Transverse colon (tissue), 4 donors: ENCODE data around the gene GAS2L2. TPM values are rescaled to one million over a fixed set of nuclear protein-coding genes. Genes with fewer than 3 reads are reported as not detected.

ENCODE experiments used
- DNase-seq: peaks from one replicate; pipeline ENCODE4 v3.0.0-alpha.2; 2019
- H3K27ac ChIP-seq, 4 donors: fragments of 200-600 bp; sonication (generic); 2 replicates each; pipeline ENCODE4 v1.5.1; 2016 to 2018; ENCODE audit warnings: inconsistent platforms in 4 of 4
- H3K27me3 ChIP-seq: fragments of 200-600 bp; sonication (generic); 2 replicates; pipeline ENCODE4 v1.5.1; 2017; ENCODE audit warnings: inconsistent platforms
- H3K36me3 ChIP-seq, 4 donors: fragments of 200-600 bp; sonication (generic); 2 replicates each; pipeline ENCODE4 v1.5.1; 2017 to 2019; ENCODE audit warnings: inconsistent platforms in 4 of 4
- H3K4me1 ChIP-seq, 4 donors: fragments of 200-600 bp; sonication (generic); 2 replicates each; pipeline ENCODE4 v1.5.1; 2017 to 2020; ENCODE audit warnings: inconsistent platforms in 4 of 4
- H3K4me3 ChIP-seq, 4 donors: fragments of 200-600 bp; sonication (generic); 1 replicate in 1 of 4; 2 replicates in 3 of 4; pipeline versions ENCODE4 v1.5.1 to v1.6.1; 2017 to 2019; ENCODE audit warnings: inconsistent platforms in 4 of 4
- H3K9me3 ChIP-seq, 2 donors: fragments of 200-600 bp; sonication (generic); 2 replicates each; pipeline ENCODE4 v1.5.1; 2017 to 2019; ENCODE audit warnings: inconsistent platforms in 2 of 2
- CTCF ChIP-seq, 5 experiments: fragments of 200-600 bp in 3 of 5; fragments of 450-650 bp in 2 of 5; sonication (generic) in 3 of 5; IDR thresholded peaks; 1 replicate in 2 of 5; 2 replicates in 3 of 5; pipeline ENCODE4 v1.5.1; 2016 to 2017; ENCODE audit warnings: antibody characterized with exemption in 5 of 5, inconsistent platforms in 3 of 5, mild to moderate bottlenecking in 2 of 5, moderate library complexity in 1 of 5
- EP300 ChIP-seq: sonication (generic); formaldehyde crosslinking; IDR thresholded peaks from one replicate; pipeline ENCODE4 v1.6.1; 2017; ENCODE audit warnings: antibody characterized with exemption, low read depth
- POLR2A ChIP-seq: fragments of 450-650 bp; IDR thresholded peaks from one replicate; pipeline ENCODE4 v1.6.1; 2016; ENCODE audit warnings: antibody characterized with exemption, mild to moderate bottlenecking, moderate library complexity
- POLR2AphosphoS5 ChIP-seq, 3 donors: sonication (generic); formaldehyde crosslinking; IDR thresholded peaks; one replicate each; pipeline ENCODE4 v1.6.1; 2016; ENCODE audit warnings: antibody characterized with exemption in 3 of 3
- WGBS, 2 donors: methylation state at CpG; one replicate each; pipeline ENCODE4 v1.1.5; 2018; ENCODE audit warnings: low coverage in 1 of 2; 5-methylcytosine and 5-hydroxymethylcytosine counted together
- in situ Hi-C, 4 donors: fragments of 200-750 bp; cut with MboI; loops; one replicate each; pipeline versions ENCODE4 v1.15.0 to v1.15.1; 2017; ENCODE audit warnings: low sequenced_read_pairs in 3 of 4, low pct_ligation_motif_present in 1 of 4, low pct_unique_long_range_greater_than_20kb in 1 of 4
- intact Hi-C: fragments of 100-400 bp; cut with DNase I; formaldehyde crosslinking; loops from one replicate; pipeline ENCODE4 v1.15.1; 2023; ENCODE audit warnings: low total_unique reads
- total RNA-seq, 4 donors: library from RNA; depleted of rRNA; stranded (reverse); fragments of >200 nt; gene quantifications; one replicate each; pipeline ENCODE4 v1.1.0, GENCODE V29; 2016

Gene GAS2L2
- total RNA-seq, 4 donors from 2014 or later = not detected

GRCh38 chr17:35749560-35750412 lies 3.3 kb downstream of the GAS2L2 start:
- Histone ChIP-seq H3K27ac (no peak overlapping the region), H3K9me3 (no peaks in the 10 kb centered on the region), H3K4me3 (no peak overlapping the region), H3K36me3 (no peaks in the 10 kb centered on the region), H3K4me1 (peaks cover 5 to 17% (median 5%) of the 10 kb centered on the region in 4 donors), H3K27me3 (peaks cover 36% of the 10 kb centered on the region)
- TF ChIP-seq POLR2AphosphoS5 (IDR thresholded peaks at IDR 0.05) (no peak), EP300 (no peak), CTCF (IDR thresholded peaks at IDR 0.05) (no peak), POLR2A (no peak)
- WGBS, 2 donors = 1 to 8% methylated on average over 19 to 34 of the region's 35 CpGs
- intact Hi-C loops = loop anchor here (5.0 to 10.0 kb wide), 3 partner anchors 55 to 202 kb away; no protein-coding TSS in a partner anchor
- in situ Hi-C loops = loop anchor here (10.0 to 25.0 kb wide), 4 partner anchors 137 to 612 kb away; partner anchors contain the start of genes NLE1 (in 1 of the 4) and UNC45B (in 1 of the 4)
- no peak for DNase-seq

- WGBS, 2 donors = 74% methylated on average over 6 of the region's 6 CpGs; no CpG with 5 or more reads in 1 of the 2 donors
- peaks cover 5 to 17% (median 5%) of the 10 kb centered on the region in 4 donors for H3K4me1 ChIP-seq
- no peak overlapping the region for H3K4me3 ChIP-seq
- TF ChIP-seq EP300 (no peak), POLR2A (no peak), CTCF (IDR thresholded peaks at IDR 0.05) (no peak), POLR2AphosphoS5 (IDR thresholded peaks at IDR 0.05) (no peak)
- no peak overlapping the region for H3K27ac ChIP-seq
- H3K36me3 ChIP-seq = no peaks in the 10 kb centered on the region
- no peaks in the 10 kb centered on the region for H3K9me3 ChIP-seq
- H3K27me3 ChIP-seq = peaks cover 38% of the 10 kb centered on the region
- intact Hi-C loops = loop anchor here (5.0 to 10.0 kb wide), 3 partner anchors 54 to 202 kb away; no protein-coding TSS in a partner anchor
- in situ Hi-C loops = loop anchor here (10.0 to 25.0 kb wide), 4 partner anchors 137 to 612 kb away; partner anchors contain the start of genes NLE1 (in 1 of the 4) and UNC45B (in 1 of the 4)
- DNase-seq = no peak
Observed at GRCh38 chr17:35748979-35749378, 4.1 kb downstream of the GAS2L2 start.

- H3K9me3 ChIP-seq = no peaks in the 10 kb centered on the region
- H3K4me3 ChIP-seq = no peak overlapping the region
- intact Hi-C loops (loop anchor here (5.0 to 10.0 kb wide), 3 partner anchors 54 to 201 kb away; no protein-coding TSS in a partner anchor), in situ Hi-C loops (loop anchor here (10.0 to 25.0 kb wide), 4 partner anchors 136 to 611 kb away; partner anchors contain the start of genes NLE1 (in 1 of the 4) and UNC45B (in 1 of the 4))
- peaks cover 5 to 17% (median 5%) of the 10 kb centered on the region in 4 donors for H3K4me1 ChIP-seq
- no peak for DNase-seq
- TF ChIP-seq EP300 = no peak
- no peak for TF ChIP-seq CTCF (IDR thresholded peaks at IDR 0.05)
- TF ChIP-seq POLR2A = no peak
- no peak for TF ChIP-seq POLR2AphosphoS5 (IDR thresholded peaks at IDR 0.05)
- H3K36me3 ChIP-seq = no peaks in the 10 kb centered on the region
- WGBS, 2 donors = 18% methylated on average over 3 of the region's 4 CpGs; no CpG with 5 or more reads in 1 of the 2 donors
- H3K27ac ChIP-seq = no peak overlapping the region
- H3K27me3 ChIP-seq = peaks cover 44% of the 10 kb centered on the region
Observed at GRCh38 chr17:35748341-35748841, 4.6 kb downstream of the GAS2L2 start.
